ENCODE measurements around the gene GNA15.
"Not testable (repeated sequence)": the region's sequence is repeated elsewhere in the genome, so short reads cannot be mapped to it uniquely, and the experiment has no call there.

Gene GNA15

GRCh38 chr19:3189702-3190469 is 54.1 kb downstream of the GNA15 start:
- no peak for DNase-seq (ENCODE audit: low read depth in 2 of 2)
- H3K4me3 ChIP-seq (replicated peaks in 1 of 2; ENCODE audit: low read depth in 2 of 2, low read length in 2 of 2) = no peak overlapping the region
- TF ChIP-seq CTCF (IDR thresholded peaks at IDR 0.05; ENCODE audit: low read depth, low read length) = no peak

- no peak for DNase-seq (ENCODE audit: low read depth in 2 of 2)
- no peak overlapping the region for H3K4me3 ChIP-seq (replicated peaks in 1 of 2; ENCODE audit: low read depth in 2 of 2, low read length in 2 of 2)
- TF ChIP-seq CTCF (IDR thresholded peaks at IDR 0.05; ENCODE audit: low read depth, low read length) = no peak
These were observed 54.6 kb downstream of the GNA15 start for GRCh38 chr19:3190470-3190770.

GRCh38 chr19:3190921-3191805 is 55.3 kb downstream of the GNA15 start:
- TF ChIP-seq CTCF (IDR thresholded peaks at IDR 0.05; ENCODE audit: low read depth, low read length) = no peak
- no peak for DNase-seq (ENCODE audit: low read depth in 2 of 2)
- no peak overlapping the region for H3K4me3 ChIP-seq (replicated peaks in 1 of 2; ENCODE audit: low read depth in 2 of 2, low read length in 2 of 2)

GRCh38 chr19:3191806-3192104 is 55.9 kb downstream of the GNA15 start:
- not testable (repeated sequence) for H3K4me3 ChIP-seq (replicated peaks in 1 of 2; ENCODE audit: low read depth in 2 of 2, low read length in 2 of 2); DNase-seq (ENCODE audit: low read depth in 2 of 2)

DNA sequence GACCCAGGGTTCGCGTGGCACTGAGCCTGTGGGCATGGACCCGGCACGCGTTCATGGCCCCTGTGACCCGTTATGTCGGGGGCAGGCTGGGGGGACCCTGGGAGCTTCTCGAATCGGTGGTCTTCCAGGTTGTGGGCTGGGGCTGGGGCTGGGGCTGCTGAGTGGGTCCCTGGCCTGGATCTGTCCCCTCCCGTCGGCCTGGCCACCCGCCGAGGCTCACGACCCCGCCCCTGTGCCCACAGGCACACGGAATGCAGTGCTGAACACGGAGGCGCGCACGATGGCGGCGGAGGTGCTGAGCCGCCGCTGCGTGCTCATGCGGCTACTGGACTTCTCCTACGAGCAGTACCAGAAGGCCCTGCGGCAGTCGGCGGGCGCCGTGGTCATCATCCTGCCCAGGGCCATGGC is 56.4 kb downstream of the GNA15 start:
- no peak for TF ChIP-seq CTCF (IDR thresholded peaks at IDR 0.05; ENCODE audit: low read depth, low read length)
- H3K4me3 ChIP-seq (replicated peaks in 1 of 2; ENCODE audit: low read depth in 2 of 2, low read length in 2 of 2) = no peak overlapping the region
- no peak for DNase-seq (ENCODE audit: low read depth in 2 of 2)

DNA sequence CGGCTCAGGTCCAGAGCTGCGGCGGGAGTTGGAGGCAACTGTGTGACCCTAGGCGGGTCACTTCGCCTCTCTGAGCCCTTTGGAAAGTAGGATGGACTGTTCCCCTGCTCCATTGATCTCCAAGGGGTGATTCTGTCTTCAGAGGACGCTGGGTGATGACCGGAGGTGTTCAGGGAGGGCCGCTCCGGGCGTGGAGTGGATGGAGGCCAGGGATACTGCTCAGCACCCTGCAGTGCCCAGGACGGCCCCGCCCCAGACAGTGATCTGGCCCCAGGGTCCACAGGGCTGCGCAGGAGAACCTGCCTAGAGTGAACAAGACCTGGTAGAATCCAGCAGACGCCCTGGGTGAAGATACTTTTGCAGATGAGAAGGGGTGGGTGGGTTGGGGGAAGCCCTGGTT is 56.9 kb downstream of the GNA15 start:
- H3K4me3 ChIP-seq (replicated peaks in 1 of 2; ENCODE audit: low read depth in 2 of 2, low read length in 2 of 2) = no peak overlapping the region
- no peak for DNase-seq (ENCODE audit: low read depth in 2 of 2)
- no peak for TF ChIP-seq CTCF (IDR thresholded peaks at IDR 0.05; ENCODE audit: low read depth, low read length)

DNA sequence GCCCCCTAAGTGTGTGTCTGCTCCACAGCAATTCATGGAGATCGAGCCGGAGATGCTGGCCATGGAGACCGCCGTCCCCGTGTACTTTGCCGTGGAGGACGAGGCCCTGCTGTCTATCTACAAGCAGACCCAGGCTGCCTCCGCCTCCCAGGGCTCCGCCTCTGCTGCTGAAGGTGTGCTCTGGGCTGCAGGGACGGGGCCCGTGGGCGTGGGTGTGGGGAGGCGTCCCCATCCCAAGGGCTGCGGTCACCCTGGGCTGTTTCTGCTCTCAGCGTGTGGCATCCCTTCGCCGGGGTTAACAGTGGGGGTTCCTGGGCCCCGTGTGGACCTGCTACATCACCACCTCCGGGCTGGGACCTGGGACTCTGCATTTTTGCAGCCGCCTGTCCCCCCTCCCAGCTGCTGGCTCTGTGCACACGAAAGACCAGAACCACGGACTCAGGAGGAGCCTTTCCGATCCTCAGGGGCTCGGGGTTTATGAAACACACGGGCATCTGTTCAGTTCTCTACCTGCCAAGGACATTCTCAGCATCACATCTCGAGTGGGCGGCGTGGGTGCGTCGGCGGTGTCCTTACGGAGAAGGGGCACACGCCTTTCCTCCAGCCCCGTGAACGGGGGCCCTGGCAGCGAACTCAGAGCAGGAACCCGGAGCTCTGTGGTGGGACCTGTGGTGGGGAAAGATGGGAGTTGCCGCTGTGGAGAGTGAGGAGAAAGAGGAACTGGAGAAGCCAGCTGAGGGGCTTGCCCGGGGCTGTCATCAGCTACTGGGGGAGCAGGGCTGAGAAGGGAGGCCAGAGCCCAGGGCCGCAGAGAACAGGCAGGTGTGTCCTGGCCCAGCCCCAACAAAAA is 57.6 kb downstream of the GNA15 start:
- no peak overlapping the region for H3K4me3 ChIP-seq (replicated peaks in 1 of 2; ENCODE audit: low read depth in 2 of 2, low read length in 2 of 2)
- no peak for DNase-seq (ENCODE audit: low read depth in 2 of 2)
- no peak for TF ChIP-seq CTCF (IDR thresholded peaks at IDR 0.05; ENCODE audit: low read depth, low read length)

Measured in cardiac fibroblast (primary cell).